Umbilical cord (tissue), 2 donors: ENCODE data around the gene RHOB. TPM values are rescaled to one million over a fixed set of nuclear protein-coding genes. Genes with fewer than 3 reads are reported as not detected.
"Not testable (repeated sequence)": the region's sequence is repeated elsewhere in the genome, so short reads cannot be mapped to it uniquely, and the experiment has no call there.

Experiments used
- DNase-seq: peaks from one replicate; pipeline ENCODE4 v3.0.0-alpha.2; 2015; ENCODE audit warnings: low spot score
- total RNA-seq: library from RNA; depleted of rRNA; stranded (reverse); fragments of >200 nt; gene quantifications from one replicate; pipeline ENCODE4 v1.2.3, GENCODE V29; 2014; ENCODE audit warnings: low replicate concordance; ENCODE audit not compliant: insufficient read depth

The RHOB gene
- total RNA-seq, 1 donor from 2014 or later, result 449 TPM

DNA sequence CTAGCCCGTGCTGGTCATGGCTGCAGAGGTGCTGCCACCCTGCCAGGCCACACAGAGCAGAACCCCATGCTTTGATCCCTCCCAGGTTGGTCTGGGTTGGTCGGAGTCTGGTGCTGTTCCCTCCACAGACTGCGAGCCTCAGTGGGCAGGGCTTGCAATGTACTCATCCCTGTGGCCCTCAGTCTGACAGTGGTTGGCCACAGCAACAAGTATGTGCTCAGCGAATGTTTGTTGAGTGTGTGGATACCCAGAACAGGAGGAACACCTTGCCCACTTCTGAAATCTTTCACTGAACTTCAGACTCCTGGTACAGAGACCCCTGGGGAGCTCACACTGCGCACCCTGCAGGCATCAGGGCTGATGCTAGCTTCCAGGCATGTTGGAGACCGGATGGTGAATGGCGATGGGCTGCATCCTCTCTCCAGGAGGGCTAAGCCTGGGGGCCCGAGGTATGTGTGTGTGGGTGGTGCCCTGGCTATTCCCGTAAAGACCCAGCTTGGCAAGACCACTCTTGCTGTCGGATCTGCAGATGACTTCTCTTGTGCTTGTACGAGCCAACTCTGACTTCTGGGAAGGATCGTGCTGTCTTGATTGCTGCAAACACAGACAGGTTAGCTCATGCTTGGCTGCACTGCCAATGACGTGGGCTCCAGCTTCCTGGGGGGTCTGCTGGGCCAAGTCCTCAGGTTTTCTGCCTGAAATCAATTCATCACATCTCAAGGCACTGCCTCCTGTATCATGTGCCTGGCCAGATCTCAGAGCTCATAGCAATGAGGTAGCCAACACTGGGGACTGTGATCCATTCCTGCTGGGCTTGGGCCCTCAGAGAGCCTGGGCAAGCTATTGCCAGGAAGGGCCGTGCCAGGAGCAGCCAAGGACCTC lies 43.7 kb downstream of the RHOB start:
- peak; percentile 79 for DNase-seq

- peak; percentile 92 for DNase-seq
Observed at GRCh38 chr2:20491739-20492531, 45.1 kb downstream of the RHOB start.

- not testable (repeated sequence) for DNase-seq
Observed at GRCh38 chr2:20493095-20493494, 46.2 kb downstream of the RHOB start.

DNA sequence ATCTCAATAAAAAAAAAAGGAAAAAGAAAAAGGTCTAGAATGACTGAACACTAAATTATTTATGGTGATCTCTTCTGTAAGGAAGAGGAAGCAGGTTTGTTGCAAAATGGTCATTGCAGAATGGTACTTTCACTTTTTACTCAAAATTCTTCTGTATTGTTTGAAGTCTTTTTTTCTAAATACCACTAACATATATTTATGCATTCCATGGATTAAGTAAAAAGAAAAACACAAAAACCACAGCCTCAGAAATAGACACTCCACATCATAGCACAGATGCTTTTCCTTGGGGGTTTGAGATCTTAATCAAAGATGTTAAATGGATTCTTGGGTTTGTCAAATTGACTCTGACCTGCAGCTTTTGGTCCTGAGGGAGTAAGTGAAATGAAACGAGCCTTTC lies 47.4 kb downstream of the RHOB start:
- DNase-seq, result no peak

- DNase-seq, result no peak
Observed at GRCh38 chr2:20496076-20496872, 49.4 kb downstream of the RHOB start.

DNA sequence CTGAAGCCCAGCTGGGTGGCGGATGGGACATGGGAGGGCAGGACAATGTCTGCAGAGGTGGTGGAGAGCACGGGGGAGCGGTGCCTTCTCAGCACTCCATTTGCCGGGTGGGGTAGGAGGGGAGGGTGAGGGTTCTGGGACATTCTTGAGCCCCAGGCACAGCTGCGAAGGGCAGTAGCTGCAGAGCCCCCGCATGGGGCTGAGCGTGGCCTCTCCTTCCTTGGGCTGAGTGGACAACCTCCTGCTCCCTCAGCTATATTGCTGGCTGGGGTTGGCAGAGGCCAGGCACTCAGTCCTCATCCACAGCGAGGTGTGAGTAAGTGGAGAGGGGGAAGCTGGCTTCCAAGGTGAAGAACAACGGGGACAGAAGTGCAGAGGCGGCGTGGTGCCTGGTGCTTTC lies 50.1 kb downstream of the RHOB start:
- DNase-seq, result no peak

Other genes starting within 250 kb of the RHOB start
- 55.4 TPM for gene SDC1, start 221.9 kb upstream of the RHOB start, total RNA-seq
- gene PUM2, start 96.2 kb upstream of the RHOB start, total RNA-seq, result 61.2 TPM
- 18.5 TPM for gene HS1BP3, start 204.0 kb downstream of the RHOB start, total RNA-seq
- 11.8 TPM for gene GDF7, start 220.1 kb downstream of the RHOB start, total RNA-seq